ENCODE data around the gene LONRF2. TPM values are rescaled to one million over a fixed set of nuclear protein-coding genes. Genes with fewer than 3 reads are reported as not detected.

The LONRF2 gene
- total and polyA plus RNA-seq, 2 of the 13 experiments (the other 11 are each of a cell fraction or from before 2014, with no cell fraction given), result not detected

GRCh38 chr2:100257939-100258338, 64.4 kb downstream of the LONRF2 start (continued):
- TF ChIP-seq ZNF280B (CRISPR knock-in tag; IDR thresholded peaks at IDR 0.05; ENCODE audit: borderline replicate concordance), result no peak

- no peak for ATAC-seq
- CTCF ChIA-PET (ENCODE audit: low intra/inter-chr PET ratio, low total read pairs), result no interaction called here
Measured at GRCh38 chr2:100256849-100257248, 65.5 kb downstream of the LONRF2 start.

More at GRCh38 chr2:100256849-100257248, 65.5 kb downstream of the LONRF2 start:
- DNase-seq (ENCODE audit: low spot score), result no peak
- intact Hi-C loops (cut with micrococcal nuclease; ENCODE audit: unreplicated experiment) (no loop called here), in situ Hi-C loops (cut with HindIII; ENCODE audit: extremely low pct_ligation_motif_present, low pct_unique_long_range_greater_than_20kb) (no loop called here)
- peaks cover 2 to 3% of the 10 kb centered on the region in 2 experiments; a peak in 3 of 5 replicates for H3K27me3 ChIP-seq (ENCODE audit: control insufficient read depth in 1 of 2, insufficient read depth in 2 of 2, low read length in 2 of 2)
- H3K9me3 ChIP-seq (ENCODE audit: low read length), result no peaks in the 10 kb centered on the region
- H3K36me3 ChIP-seq (replicated peaks in 1 of 2; ENCODE audit: control insufficient read depth in 1 of 2, insufficient read depth in 2 of 2, low read length in 2 of 2), result no peaks in the 10 kb centered on the region
- TF ChIP-seq TOE1 (CRISPR knock-in tag; IDR thresholded peaks at IDR 0.05) (no peak), ZNF773 (CRISPR knock-in tag; IDR thresholded peaks at IDR 0.05; ENCODE audit: borderline replicate concordance) (no peak), ZNF512B (CRISPR knock-in tag; IDR thresholded peaks at IDR 0.05; ENCODE audit: borderline replicate concordance) (no peak), SMAD1 (CRISPR knock-in tag; IDR thresholded peaks at IDR 0.05; ENCODE audit: borderline replicate concordance, low read depth) (no peak), HHEX (CRISPR knock-in tag; IDR thresholded peaks at IDR 0.05) (no peak), HES4 (CRISPR knock-in tag; IDR thresholded peaks at IDR 0.05; ENCODE audit: borderline replicate concordance) (no peak), CENPBD1 (CRISPR knock-in tag; IDR thresholded peaks at IDR 0.05; ENCODE audit: borderline replicate concordance, low read depth) (no peak), PITX1 (CRISPR knock-in tag; IDR thresholded peaks at IDR 0.05) (no peak), MYNN (CRISPR knock-in tag; IDR thresholded peaks at IDR 0.05; ENCODE audit: low read depth) (no peak)
- no peak overlapping the region for H2AFZ ChIP-seq (ENCODE audit: low read length)
- no peak overlapping the region for H3K27ac ChIP-seq (ENCODE audit: extremely low read length, insufficient read depth, low read length)
- FAIRE-seq, result no peak
- no TSS peak for BruUV-seq (replicated peaks)
- 21% methylated on average over 2 of the region's 2 CpGs for WGBS (ENCODE audit: low lambda C conversion rate)
- POLR2A ChIA-PET, result no interaction called here
- no peak overlapping the region for H3K4me2 ChIP-seq (ENCODE audit: low read depth, low read length)
- no peak overlapping the region for H3K4me3 ChIP-seq (replicated peaks in 1 of 3; ENCODE audit: insufficient read depth in 1 of 3, low read depth in 2 of 3, low read length in 3 of 3)
- no peaks in the 10 kb centered on the region for H4K20me1 ChIP-seq (ENCODE audit: insufficient read depth, low read length)
- H3K9ac ChIP-seq (ENCODE audit: insufficient read depth, low read depth, low read length), result no peak overlapping the region
- no peaks in the 10 kb centered on the region for H3K4me1 ChIP-seq (ENCODE audit: insufficient read depth, low read length)
- no peaks in the 10 kb centered on the region for H3K79me2 ChIP-seq (ENCODE audit: insufficient read depth, low read length)
